Measurements from ENCODE around the gene HP1BP3.

HP1BP3 gene

GRCh38 chr1:20787840-20788795, 1.0 kb upstream of the HP1BP3 start:
- no peak for TF ChIP-seq CTCF (conservative IDR thresholded peaks at IDR 0.05)
- H3K27ac ChIP-seq: peak overlapping the region; percentile 92

- peak overlapping the region; percentile 92 for H3K27ac ChIP-seq
- no peak for TF ChIP-seq CTCF (conservative IDR thresholded peaks at IDR 0.05)
These were observed 666 bp downstream of the HP1BP3 start for GRCh38 chr1:20786253-20787028.

- peak overlapping the region; percentile 92 for H3K27ac ChIP-seq
- no peak for TF ChIP-seq CTCF (conservative IDR thresholded peaks at IDR 0.05)
These were observed 1.2 kb downstream of the HP1BP3 start for GRCh38 chr1:20785907-20786252.

- H3K27ac ChIP-seq: no peak overlapping the region
- no peak for TF ChIP-seq CTCF (conservative IDR thresholded peaks at IDR 0.05)
These were observed 11.4 kb downstream of the HP1BP3 start for GRCh38 chr1:20775700-20776099.

GRCh38 chr1:20771780-20772179, 15.3 kb downstream of the HP1BP3 start:
- no peak for TF ChIP-seq CTCF (conservative IDR thresholded peaks at IDR 0.05)
- H3K27ac ChIP-seq: no peak overlapping the region

- H3K27ac ChIP-seq: no peak overlapping the region
- no peak for TF ChIP-seq CTCF (conservative IDR thresholded peaks at IDR 0.05)
These were observed 16.6 kb downstream of the HP1BP3 start for GRCh38 chr1:20770314-20771087.

- TF ChIP-seq CTCF (conservative IDR thresholded peaks at IDR 0.05): no peak
- H3K27ac ChIP-seq: no peak overlapping the region
These were observed 19.8 kb downstream of the HP1BP3 start for GRCh38 chr1:20767271-20767670.

Measured in VCaP (cell line).